ENCODE results near the gene SNX5. TPM values are rescaled to one million over a fixed set of nuclear protein-coding genes. Genes with fewer than 3 reads are reported as not detected.

The SNX5 gene
- total and polyA plus RNA-seq, 10 of the 15 experiments (the other 5 are each of a cell fraction or from before 2014, with no cell fraction given), result 92.9 to 316 (median 245) TPM

DNA sequence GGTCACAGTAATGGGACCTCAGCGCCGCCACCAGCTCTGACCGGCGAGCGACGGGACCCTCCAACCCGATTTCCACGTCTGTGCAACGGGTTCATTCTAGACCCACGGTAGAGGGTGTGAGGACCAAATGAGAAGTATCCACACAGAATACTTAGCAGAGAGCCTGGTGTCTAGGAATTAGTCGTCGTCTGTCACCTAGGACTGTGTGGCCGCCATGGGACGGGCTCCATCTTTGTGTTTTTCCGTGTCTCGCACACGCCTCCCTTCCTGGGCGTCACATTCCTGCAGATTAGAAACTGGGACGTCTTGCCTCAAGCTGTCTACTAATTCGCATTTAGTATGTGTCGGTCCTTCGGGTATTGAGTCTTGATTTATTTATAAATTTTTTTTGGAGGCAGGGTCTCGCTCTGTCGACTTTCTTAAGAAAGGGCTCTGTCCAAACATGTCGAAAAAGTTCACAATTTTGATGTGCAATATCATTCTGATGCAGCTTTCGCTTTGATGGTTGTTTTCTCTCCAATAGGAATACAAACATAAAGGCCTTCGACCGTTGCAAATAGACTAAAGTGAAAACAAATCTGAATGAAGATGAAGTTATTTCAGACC is 787 bp upstream of the SNX5 start (continued):
- TF ChIP-seq, protein P1, sequence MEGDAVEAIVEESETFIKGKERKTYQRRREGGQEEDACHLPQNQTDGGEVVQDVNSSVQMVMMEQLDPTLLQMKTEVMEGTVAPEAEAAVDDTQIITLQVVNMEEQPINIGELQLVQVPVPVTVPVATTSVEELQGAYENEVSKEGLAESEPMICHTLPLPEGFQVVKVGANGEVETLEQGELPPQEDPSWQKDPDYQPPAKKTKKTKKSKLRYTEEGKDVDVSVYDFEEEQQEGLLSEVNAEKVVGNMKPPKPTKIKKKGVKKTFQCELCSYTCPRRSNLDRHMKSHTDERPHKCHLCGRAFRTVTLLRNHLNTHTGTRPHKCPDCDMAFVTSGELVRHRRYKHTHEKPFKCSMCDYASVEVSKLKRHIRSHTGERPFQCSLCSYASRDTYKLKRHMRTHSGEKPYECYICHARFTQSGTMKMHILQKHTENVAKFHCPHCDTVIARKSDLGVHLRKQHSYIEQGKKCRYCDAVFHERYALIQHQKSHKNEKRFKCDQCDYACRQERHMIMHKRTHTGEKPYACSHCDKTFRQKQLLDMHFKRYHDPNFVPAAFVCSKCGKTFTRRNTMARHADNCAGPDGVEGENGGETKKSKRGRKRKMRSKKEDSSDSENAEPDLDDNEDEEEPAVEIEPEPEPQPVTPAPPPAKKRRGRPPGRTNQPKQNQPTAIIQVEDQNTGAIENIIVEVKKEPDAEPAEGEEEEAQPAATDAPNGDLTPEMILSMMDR (IDR thresholded peaks at IDR 0.05 in 2 of 3, conservative IDR thresholded peaks at IDR 0.05 in 1 of 3; ENCODE audit: control insufficient read depth in 2 of 3, extremely low read depth in 1 of 3, insufficient read depth in 1 of 3, low read depth in 3 of 3, low read length in 3 of 3), result no peak
- TF ChIP-seq HDAC2 (IDR thresholded peaks at IDR 0.05), result peak; percentile 72; the same call in 1 of the 2 replicates
- TF ChIP-seq, protein P2, sequence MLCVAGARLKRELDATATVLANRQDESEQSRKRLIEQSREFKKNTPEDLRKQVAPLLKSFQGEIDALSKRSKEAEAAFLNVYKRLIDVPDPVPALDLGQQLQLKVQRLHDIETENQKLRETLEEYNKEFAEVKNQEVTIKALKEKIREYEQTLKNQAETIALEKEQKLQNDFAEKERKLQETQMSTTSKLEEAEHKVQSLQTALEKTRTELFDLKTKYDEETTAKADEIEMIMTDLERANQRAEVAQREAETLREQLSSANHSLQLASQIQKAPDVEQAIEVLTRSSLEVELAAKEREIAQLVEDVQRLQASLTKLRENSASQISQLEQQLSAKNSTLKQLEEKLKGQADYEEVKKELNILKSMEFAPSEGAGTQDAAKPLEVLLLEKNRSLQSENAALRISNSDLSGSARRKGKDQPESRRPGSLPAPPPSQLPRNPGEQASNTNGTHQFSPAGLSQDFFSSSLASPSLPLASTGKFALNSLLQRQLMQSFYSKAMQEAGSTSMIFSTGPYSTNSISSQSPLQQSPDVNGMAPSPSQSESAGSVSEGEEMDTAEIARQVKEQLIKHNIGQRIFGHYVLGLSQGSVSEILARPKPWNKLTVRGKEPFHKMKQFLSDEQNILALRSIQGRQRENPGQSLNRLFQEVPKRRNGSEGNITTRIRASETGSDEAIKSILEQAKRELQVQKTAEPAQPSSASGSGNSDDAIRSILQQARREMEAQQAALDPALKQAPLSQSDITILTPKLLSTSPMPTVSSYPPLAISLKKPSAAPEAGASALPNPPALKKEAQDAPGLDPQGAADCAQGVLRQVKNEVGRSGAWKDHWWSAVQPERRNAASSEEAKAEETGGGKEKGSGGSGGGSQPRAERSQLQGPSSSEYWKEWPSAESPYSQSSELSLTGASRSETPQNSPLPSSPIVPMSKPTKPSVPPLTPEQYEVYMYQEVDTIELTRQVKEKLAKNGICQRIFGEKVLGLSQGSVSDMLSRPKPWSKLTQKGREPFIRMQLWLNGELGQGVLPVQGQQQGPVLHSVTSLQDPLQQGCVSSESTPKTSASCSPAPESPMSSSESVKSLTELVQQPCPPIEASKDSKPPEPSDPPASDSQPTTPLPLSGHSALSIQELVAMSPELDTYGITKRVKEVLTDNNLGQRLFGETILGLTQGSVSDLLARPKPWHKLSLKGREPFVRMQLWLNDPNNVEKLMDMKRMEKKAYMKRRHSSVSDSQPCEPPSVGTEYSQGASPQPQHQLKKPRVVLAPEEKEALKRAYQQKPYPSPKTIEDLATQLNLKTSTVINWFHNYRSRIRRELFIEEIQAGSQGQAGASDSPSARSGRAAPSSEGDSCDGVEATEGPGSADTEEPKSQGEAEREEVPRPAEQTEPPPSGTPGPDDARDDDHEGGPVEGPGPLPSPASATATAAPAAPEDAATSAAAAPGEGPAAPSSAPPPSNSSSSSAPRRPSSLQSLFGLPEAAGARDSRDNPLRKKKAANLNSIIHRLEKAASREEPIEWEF (IDR thresholded peaks at IDR 0.05; ENCODE audit: insufficient replicate concordance, low read depth, low read length), result peak; percentile 49
- TF ChIP-seq, protein P3, sequence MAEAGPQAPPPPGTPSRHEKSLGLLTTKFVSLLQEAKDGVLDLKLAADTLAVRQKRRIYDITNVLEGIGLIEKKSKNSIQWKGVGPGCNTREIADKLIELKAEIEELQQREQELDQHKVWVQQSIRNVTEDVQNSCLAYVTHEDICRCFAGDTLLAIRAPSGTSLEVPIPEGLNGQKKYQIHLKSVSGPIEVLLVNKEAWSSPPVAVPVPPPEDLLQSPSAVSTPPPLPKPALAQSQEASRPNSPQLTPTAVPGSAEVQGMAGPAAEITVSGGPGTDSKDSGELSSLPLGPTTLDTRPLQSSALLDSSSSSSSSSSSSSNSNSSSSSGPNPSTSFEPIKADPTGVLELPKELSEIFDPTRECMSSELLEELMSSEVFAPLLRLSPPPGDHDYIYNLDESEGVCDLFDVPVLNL (IDR thresholded peaks at IDR 0.05; ENCODE audit: low read depth, low read length), result no peak
- TF ChIP-seq RAD21 (IDR thresholded peaks at IDR 0.05; ENCODE audit: insufficient read depth, low read depth, low read length), result no peak
- TF ChIP-seq, protein P4, sequence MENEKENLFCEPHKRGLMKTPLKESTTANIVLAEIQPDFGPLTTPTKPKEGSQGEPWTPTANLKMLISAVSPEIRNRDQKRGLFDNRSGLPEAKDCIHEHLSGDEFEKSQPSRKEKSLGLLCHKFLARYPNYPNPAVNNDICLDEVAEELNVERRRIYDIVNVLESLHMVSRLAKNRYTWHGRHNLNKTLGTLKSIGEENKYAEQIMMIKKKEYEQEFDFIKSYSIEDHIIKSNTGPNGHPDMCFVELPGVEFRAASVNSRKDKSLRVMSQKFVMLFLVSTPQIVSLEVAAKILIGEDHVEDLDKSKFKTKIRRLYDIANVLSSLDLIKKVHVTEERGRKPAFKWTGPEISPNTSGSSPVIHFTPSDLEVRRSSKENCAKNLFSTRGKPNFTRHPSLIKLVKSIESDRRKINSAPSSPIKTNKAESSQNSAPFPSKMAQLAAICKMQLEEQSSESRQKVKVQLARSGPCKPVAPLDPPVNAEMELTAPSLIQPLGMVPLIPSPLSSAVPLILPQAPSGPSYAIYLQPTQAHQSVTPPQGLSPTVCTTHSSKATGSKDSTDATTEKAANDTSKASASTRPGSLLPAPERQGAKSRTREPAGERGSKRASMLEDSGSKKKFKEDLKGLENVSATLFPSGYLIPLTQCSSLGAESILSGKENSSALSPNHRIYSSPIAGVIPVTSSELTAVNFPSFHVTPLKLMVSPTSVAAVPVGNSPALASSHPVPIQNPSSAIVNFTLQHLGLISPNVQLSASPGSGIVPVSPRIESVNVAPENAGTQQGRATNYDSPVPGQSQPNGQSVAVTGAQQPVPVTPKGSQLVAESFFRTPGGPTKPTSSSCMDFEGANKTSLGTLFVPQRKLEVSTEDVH (IDR thresholded peaks at IDR 0.05; ENCODE audit: low read depth, partially characterized antibody), result no peak
- no peak for TF ChIP-seq PAX5 (IDR thresholded peaks at IDR 0.05; ENCODE audit: borderline replicate concordance, low read depth, low read length)
- no peak for TF ChIP-seq HDAC6 (IDR thresholded peaks at IDR 0.05; ENCODE audit: unreplicated experiment)
- TF ChIP-seq, protein P5, sequence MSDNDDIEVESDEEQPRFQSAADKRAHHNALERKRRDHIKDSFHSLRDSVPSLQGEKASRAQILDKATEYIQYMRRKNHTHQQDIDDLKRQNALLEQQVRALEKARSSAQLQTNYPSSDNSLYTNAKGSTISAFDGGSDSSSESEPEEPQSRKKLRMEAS (IDR thresholded peaks at IDR 0.05; ENCODE audit: low read depth, low read length), result no peak
- no peak for TF ChIP-seq SMC3 (IDR thresholded peaks at IDR 0.05; ENCODE audit: borderline replicate concordance, low read length)
- TF ChIP-seq SUPT20H (IDR thresholded peaks at IDR 0.05; ENCODE audit: borderline replicate concordance, control insufficient read depth, low read depth, low read length), result no peak
- TF ChIP-seq CHD2 (IDR thresholded peaks at IDR 0.05; ENCODE audit: borderline replicate concordance, low read depth, low read length), result no peak
- TF ChIP-seq, protein P6, sequence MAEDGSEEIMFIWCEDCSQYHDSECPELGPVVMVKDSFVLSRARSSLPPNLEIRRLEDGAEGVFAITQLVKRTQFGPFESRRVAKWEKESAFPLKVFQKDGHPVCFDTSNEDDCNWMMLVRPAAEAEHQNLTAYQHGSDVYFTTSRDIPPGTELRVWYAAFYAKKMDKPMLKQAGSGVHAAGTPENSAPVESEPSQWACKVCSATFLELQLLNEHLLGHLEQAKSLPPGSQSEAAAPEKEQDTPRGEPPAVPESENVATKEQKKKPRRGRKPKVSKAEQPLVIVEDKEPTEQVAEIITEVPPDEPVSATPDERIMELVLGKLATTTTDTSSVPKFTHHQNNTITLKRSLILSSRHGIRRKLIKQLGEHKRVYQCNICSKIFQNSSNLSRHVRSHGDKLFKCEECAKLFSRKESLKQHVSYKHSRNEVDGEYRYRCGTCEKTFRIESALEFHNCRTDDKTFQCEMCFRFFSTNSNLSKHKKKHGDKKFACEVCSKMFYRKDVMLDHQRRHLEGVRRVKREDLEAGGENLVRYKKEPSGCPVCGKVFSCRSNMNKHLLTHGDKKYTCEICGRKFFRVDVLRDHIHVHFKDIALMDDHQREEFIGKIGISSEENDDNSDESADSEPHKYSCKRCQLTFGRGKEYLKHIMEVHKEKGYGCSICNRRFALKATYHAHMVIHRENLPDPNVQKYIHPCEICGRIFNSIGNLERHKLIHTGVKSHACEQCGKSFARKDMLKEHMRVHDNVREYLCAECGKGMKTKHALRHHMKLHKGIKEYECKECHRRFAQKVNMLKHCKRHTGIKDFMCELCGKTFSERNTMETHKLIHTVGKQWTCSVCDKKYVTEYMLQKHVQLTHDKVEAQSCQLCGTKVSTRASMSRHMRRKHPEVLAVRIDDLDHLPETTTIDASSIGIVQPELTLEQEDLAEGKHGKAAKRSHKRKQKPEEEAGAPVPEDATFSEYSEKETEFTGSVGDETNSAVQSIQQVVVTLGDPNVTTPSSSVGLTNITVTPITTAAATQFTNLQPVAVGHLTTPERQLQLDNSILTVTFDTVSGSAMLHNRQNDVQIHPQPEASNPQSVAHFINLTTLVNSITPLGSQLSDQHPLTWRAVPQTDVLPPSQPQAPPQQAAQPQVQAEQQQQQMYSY (CRISPR knock-in tag; IDR thresholded peaks at IDR 0.05), result no peak
